GM21381 (cell line): ENCODE results near the gene ACTMAP.
"Not testable (repeated sequence)": the region's sequence is repeated elsewhere in the genome, so short reads cannot be mapped to it uniquely, and the experiment has no call there.

Experiments
- ATAC-seq: cut with Tn5 transposase; IDR thresholded peaks from one replicate; pipeline ENCODE4 v1.9.1; 2021; ENCODE audit warnings: mild to moderate bottlenecking, moderate library complexity; ENCODE audit not compliant: unreplicated experiment

The ACTMAP gene

GRCh38 chr19:40745402-40745780 is 4.9 kb downstream of the ACTMAP start:
- ATAC-seq: no peak

- no peak for ATAC-seq
Measured at GRCh38 chr19:40744554-40745401, 5.5 kb downstream of the ACTMAP start.

- ATAC-seq: no peak
Measured at GRCh38 chr19:40743926-40744325, 6.4 kb downstream of the ACTMAP start.

- no peak for ATAC-seq
Measured at GRCh38 chr19:40742886-40743285, 7.4 kb downstream of the ACTMAP start.

GRCh38 chr19:40742477-40742876 is 7.8 kb downstream of the ACTMAP start:
- ATAC-seq: no peak

- ATAC-seq: no peak
Measured at GRCh38 chr19:40741527-40742390, 8.5 kb downstream of the ACTMAP start.

GRCh38 chr19:40740747-40741146 is 9.5 kb downstream of the ACTMAP start:
- no peak for ATAC-seq

- ATAC-seq: no peak
Measured at GRCh38 chr19:40739871-40740703, 10.2 kb downstream of the ACTMAP start.

- ATAC-seq: no peak
Measured at GRCh38 chr19:40739030-40739839, 11.0 kb downstream of the ACTMAP start.

GRCh38 chr19:40737102-40737644 is 13.1 kb downstream of the ACTMAP start:
- ATAC-seq: no peak

- ATAC-seq: no peak
Measured at GRCh38 chr19:40736661-40737060, 13.6 kb downstream of the ACTMAP start.

GRCh38 chr19:40735013-40735771 is 15.1 kb downstream of the ACTMAP start:
- no peak for ATAC-seq

GRCh38 chr19:40733149-40733548 is 17.1 kb downstream of the ACTMAP start:
- ATAC-seq: no peak

- ATAC-seq: not testable (repeated sequence)
Measured at GRCh38 chr19:40732304-40732703, 18.0 kb downstream of the ACTMAP start.

- ATAC-seq: not testable (repeated sequence)
Measured at GRCh38 chr19:40730065-40730464, 20.2 kb downstream of the ACTMAP start.

GRCh38 chr19:40726279-40726678 is 24.0 kb downstream of the ACTMAP start:
- ATAC-seq: no peak

- ATAC-seq: no peak
Measured at GRCh38 chr19:40724855-40725254, 25.4 kb downstream of the ACTMAP start.

GRCh38 chr19:40724315-40724714 is 26.0 kb downstream of the ACTMAP start:
- no peak for ATAC-seq

- ATAC-seq: no peak
Measured at GRCh38 chr19:40723661-40724254, 26.5 kb downstream of the ACTMAP start.
